Measurements from ENCODE around the gene MCTP2. TPM values are rescaled to one million over a fixed set of nuclear protein-coding genes. Genes with fewer than 3 reads are reported as not detected.

MCTP2 gene
- total RNA-seq, 1 donor from 2014 or later = 14.1 TPM

GRCh38 chr15:94296717-94297116 is 65.4 kb downstream of the MCTP2 start:
- DNase-seq (ENCODE audit: low read depth in 2 of 2) = no peak

GRCh38 chr15:94297558-94297957 is 66.2 kb downstream of the MCTP2 start:
- DNase-seq (ENCODE audit: low read depth in 2 of 2) = no peak

- DNase-seq (ENCODE audit: low read depth in 2 of 2) = no peak
Measured at GRCh38 chr15:94298364-94298763, 67.0 kb downstream of the MCTP2 start.

- no peak for DNase-seq (ENCODE audit: low read depth in 2 of 2)
Measured at GRCh38 chr15:94300612-94301011, 69.3 kb downstream of the MCTP2 start.

GRCh38 chr15:94305133-94305532 is 73.8 kb downstream of the MCTP2 start:
- no peak for DNase-seq (ENCODE audit: low read depth in 2 of 2)

- DNase-seq (ENCODE audit: low read depth in 2 of 2) = peak in 1 of 2 donors; percentile 32
Measured at GRCh38 chr15:94306700-94307650, 75.6 kb downstream of the MCTP2 start.

- DNase-seq (ENCODE audit: low read depth in 2 of 2) = peak in 1 of 2 donors; percentile 19
Measured at GRCh38 chr15:94312946-94313345, 81.6 kb downstream of the MCTP2 start.

GRCh38 chr15:94314639-94315038 is 83.3 kb downstream of the MCTP2 start:
- DNase-seq (ENCODE audit: low read depth in 2 of 2) = no peak

- DNase-seq (ENCODE audit: low read depth in 2 of 2) = no peak
Measured at GRCh38 chr15:94317211-94317610, 85.8 kb downstream of the MCTP2 start.

- no peak for DNase-seq (ENCODE audit: low read depth in 2 of 2)
Measured at GRCh38 chr15:94322141-94322540, 90.8 kb downstream of the MCTP2 start.

GRCh38 chr15:94323076-94323475 is 91.7 kb downstream of the MCTP2 start:
- no peak for DNase-seq (ENCODE audit: low read depth in 2 of 2)

- DNase-seq (ENCODE audit: low read depth in 2 of 2) = peak; percentile 64 to 86
Measured at GRCh38 chr15:94324117-94324826, 92.9 kb downstream of the MCTP2 start.

GRCh38 chr15:94324835-94325767 is 93.7 kb downstream of the MCTP2 start:
- peak in 1 of 2 donors; percentile 50 for DNase-seq (ENCODE audit: low read depth in 2 of 2)

GRCh38 chr15:94327356-94327936 is 96.1 kb downstream of the MCTP2 start:
- peak; percentile 53 to 77 for DNase-seq (ENCODE audit: low read depth in 2 of 2)

- peak in 1 of 2 donors; percentile 53 for DNase-seq (ENCODE audit: low read depth in 2 of 2)
Measured at GRCh38 chr15:94331731-94332130, 100.4 kb downstream of the MCTP2 start.

- DNase-seq (ENCODE audit: low read depth in 2 of 2) = no peak
Measured at GRCh38 chr15:94335616-94336015, 104.3 kb downstream of the MCTP2 start.

GRCh38 chr15:94336817-94337467 is 105.6 kb downstream of the MCTP2 start:
- no peak for DNase-seq (ENCODE audit: low read depth in 2 of 2)

- DNase-seq (ENCODE audit: low read depth in 2 of 2) = no peak
Measured at GRCh38 chr15:94338243-94338846, 107.0 kb downstream of the MCTP2 start.

GRCh38 chr15:94346282-94346681 is 114.9 kb downstream of the MCTP2 start:
- peak; percentile 5 to 29 for DNase-seq (ENCODE audit: low read depth in 2 of 2)

GRCh38 chr15:94348084-94348483 is 116.7 kb downstream of the MCTP2 start:
- DNase-seq (ENCODE audit: low read depth in 2 of 2) = no peak

Data from lung microvascular endothelial cell (primary cell).